Ishikawa (cell line): Measurements from ENCODE around the gene PAEP.

Source experiments
- CEBPB ChIP-seq: IDR thresholded peaks from 2 replicates; pipeline ENCODE4 v1.6.1; 2012
- CREB1 ChIP-seq: IDR thresholded peaks from 2 replicates; pipeline ENCODE4 v1.6.1; 2012; ENCODE audit warnings: low read depth
- FOXM1 ChIP-seq: IDR thresholded peaks from 2 replicates; pipeline ENCODE4 v1.6.1; 2012; ENCODE audit warnings: low read depth, borderline replicate concordance
- TF ChIP-seq, protein P1 (sequence below): IDR thresholded peaks from 2 replicates; pipeline ENCODE4 v1.6.1; 2012

DNA sequence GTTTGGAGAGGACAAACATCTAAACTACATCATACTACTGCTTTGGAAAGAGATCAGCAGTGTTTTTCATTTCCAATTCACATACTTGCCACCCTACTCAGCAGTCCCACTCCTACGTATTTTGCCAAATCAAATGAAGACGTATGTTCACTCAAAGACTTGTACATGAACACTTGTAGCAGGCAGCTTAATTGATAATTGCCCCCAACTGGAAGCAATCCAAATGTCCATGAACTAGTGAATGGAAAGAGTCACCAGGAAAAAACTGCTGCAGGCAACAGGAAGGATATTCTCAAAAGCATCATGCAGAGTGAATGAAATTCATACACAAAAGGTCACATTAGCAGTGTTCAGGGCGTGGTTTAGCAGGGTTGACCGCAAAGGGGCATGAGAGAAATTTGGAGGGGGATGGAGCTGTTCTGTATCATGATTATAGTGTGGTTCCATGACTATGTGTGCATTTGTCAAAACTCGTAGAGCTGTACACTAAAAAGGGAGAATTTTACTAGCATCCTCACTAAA, 38.8 kb downstream of the PAEP start:
- TF ChIP-seq CREB1 (no peak), CEBPB (no peak), FOXM1 (no peak)
- TF ChIP-seq, protein P1, sequence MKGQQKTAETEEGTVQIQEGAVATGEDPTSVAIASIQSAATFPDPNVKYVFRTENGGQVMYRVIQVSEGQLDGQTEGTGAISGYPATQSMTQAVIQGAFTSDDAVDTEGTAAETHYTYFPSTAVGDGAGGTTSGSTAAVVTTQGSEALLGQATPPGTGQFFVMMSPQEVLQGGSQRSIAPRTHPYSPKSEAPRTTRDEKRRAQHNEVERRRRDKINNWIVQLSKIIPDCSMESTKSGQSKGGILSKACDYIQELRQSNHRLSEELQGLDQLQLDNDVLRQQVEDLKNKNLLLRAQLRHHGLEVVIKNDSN, result no peak
